Neuronal stem cell (in vitro differentiated cells): Measurements from ENCODE around the gene RFC2.
A peak's percentile ranks its signal among the peaks of the same experiment; 100 is the strongest.

Source experiments
- DNase-seq: peaks from one replicate; pipeline ENCODE4 v3.0.0-alpha.2; 2013; ENCODE audit warnings: low spot score
- H2AFZ ChIP-seq: one replicate; pipeline ENCODE4 v1.6.1; 2013; ENCODE audit warnings: mild to moderate bottlenecking, low read length, inconsistent platforms
- H2AK5ac ChIP-seq: 2 replicates; pipeline ENCODE4 v1.6.1; 2013; ENCODE audit warnings: low read depth, mild to moderate bottlenecking, inconsistent platforms, low read length, moderate library complexity, mixed read lengths
- H2BK120ac ChIP-seq: 2 replicates; pipeline ENCODE4 v1.6.1; 2013; ENCODE audit warnings: low read depth, mild to moderate bottlenecking, inconsistent platforms, low read length, moderate library complexity, mixed read lengths
- H2BK12ac ChIP-seq: one replicate; pipeline ENCODE4 v1.6.1; 2013; ENCODE audit warnings: low read length, inconsistent platforms
- H2BK15ac ChIP-seq: 2 replicates; pipeline ENCODE4 v1.6.1; 2013; ENCODE audit warnings: mild to moderate bottlenecking, low read length, inconsistent platforms, mixed read lengths
- H2BK5ac ChIP-seq: one replicate; pipeline ENCODE4 v1.6.1; 2013; ENCODE audit warnings: inconsistent platforms, mild to moderate bottlenecking, low read length, moderate library complexity
- H3K14ac ChIP-seq: one replicate; pipeline ENCODE4 v1.6.1; 2013; ENCODE audit warnings: low read length, inconsistent platforms
- H3K18ac ChIP-seq: 2 replicates; pipeline ENCODE4 v1.6.1; 2013; ENCODE audit warnings: low read length, inconsistent platforms
- H3K23ac ChIP-seq: 2 replicates; pipeline ENCODE4 v1.6.1; 2013; ENCODE audit warnings: low read depth, mild to moderate bottlenecking, mixed read lengths, low read length, inconsistent platforms; ENCODE audit not compliant: poor library complexity
- H3K27ac ChIP-seq: replicated peaks from 3 replicates; pipeline ENCODE4 v1.5.1; 2013; ENCODE audit warnings: low read length, inconsistent platforms
- H3K27me3 ChIP-seq, 3 experiments: 2 replicates each; pipeline ENCODE4 v1.6.1; 2013; ENCODE audit warnings: low read length in 3 of 3, mild to moderate bottlenecking in 2 of 3, inconsistent platforms in 1 of 3, low read depth in 1 of 3, mixed read lengths in 1 of 3, moderate library complexity in 1 of 3; ENCODE audit not compliant: control insufficient read depth in 3 of 3, insufficient read depth in 3 of 3
- H3K36me3 ChIP-seq, 2 donors: replicated peaks in 1 of 2; 2 replicates each; pipeline ENCODE4 v1.6.1; 2013; ENCODE audit warnings: low read length in 2 of 2; ENCODE audit not compliant: control insufficient read depth in 2 of 2, insufficient read depth in 2 of 2
- H3K4ac ChIP-seq: 2 replicates; pipeline ENCODE4 v1.6.1; 2013; ENCODE audit warnings: inconsistent platforms, mild to moderate bottlenecking, low read length, moderate library complexity
- H3K4me1 ChIP-seq, 2 donors: 1 replicate in 1 of 2; 2 replicates in 1 of 2; pipeline ENCODE4 v1.6.1; 2013; ENCODE audit warnings: low read length in 2 of 2, low read depth in 1 of 2; ENCODE audit not compliant: control insufficient read depth in 2 of 2, insufficient read depth in 1 of 2
- H3K4me2 ChIP-seq: one replicate; pipeline ENCODE4 v1.6.1; 2013; ENCODE audit warnings: mild to moderate bottlenecking, low read length, inconsistent platforms; ENCODE audit not compliant: insufficient read depth, poor library complexity, severe bottlenecking
- H3K4me3 ChIP-seq, 2 donors: 2 replicates each; pipeline ENCODE4 v1.5.1; 2013; ENCODE audit warnings: low read length in 2 of 2, mild to moderate bottlenecking in 2 of 2, inconsistent platforms in 1 of 2, moderate library complexity in 1 of 2
- H3K79me1 ChIP-seq: one replicate; pipeline ENCODE4 v1.6.1; 2013; ENCODE audit warnings: low read depth, mild to moderate bottlenecking, inconsistent platforms, low read length, moderate library complexity
- H3K9ac ChIP-seq: one replicate; pipeline ENCODE4 v1.6.1; 2013; ENCODE audit warnings: mild to moderate bottlenecking, low read depth, low read length, inconsistent platforms; ENCODE audit not compliant: poor library complexity
- H3K9me3 ChIP-seq, 2 donors: replicated peaks in 1 of 2; 2 replicates each; pipeline versions ENCODE3 to v1.6.1; 2013; ENCODE audit warnings: low read length in 2 of 2, mild to moderate bottlenecking in 2 of 2, inconsistent platforms in 1 of 2, low read depth in 1 of 2, mixed read lengths in 1 of 2, moderate library complexity in 1 of 2; ENCODE audit not compliant: control insufficient read depth in 2 of 2, insufficient read depth in 1 of 2
- H4K8ac ChIP-seq: one replicate; pipeline ENCODE4 v1.6.1; 2013; ENCODE audit warnings: low read depth, mild to moderate bottlenecking, inconsistent platforms, low read length, moderate library complexity
- H4K91ac ChIP-seq: one replicate; pipeline ENCODE4 v1.6.1; 2013; ENCODE audit warnings: low read length, low read depth, mild to moderate bottlenecking, inconsistent platforms; ENCODE audit not compliant: poor library complexity
- WGBS, 2 donors: extraction: QIAGEN DNeasy Blood & Tissue Kit; methylation state at CpG; one replicate each; pipeline ENCODE4 v1.1.7; 2013; ENCODE audit warnings: missing lambda C conversion rate in 2 of 2, mixed read lengths in 1 of 2; ENCODE audit not compliant: insufficient read length in 2 of 2, insufficient replicate concordance in 1 of 2; ENCODE audit errors: extremely low coverage in 2 of 2; 5-methylcytosine and 5-hydroxymethylcytosine counted together

The RFC2 gene

GRCh38 chr7:74203956-74204618, 50.1 kb downstream of the RFC2 start:
- Histone ChIP-seq H2AFZ (no peak overlapping the region), H2BK120ac (no peak overlapping the region), H4K8ac (no peak overlapping the region), H3K14ac (no peak overlapping the region), H3K36me3 (no peaks in the 10 kb centered on the region), H4K91ac (no peak overlapping the region), H3K9ac (no peak overlapping the region), H3K18ac (no peak overlapping the region), H3K4me2 (no peak overlapping the region), H3K79me1 (no peaks in the 10 kb centered on the region), H3K27ac (no peak overlapping the region), H2BK15ac (no peak overlapping the region), H2AK5ac (no peak overlapping the region), H2BK12ac (no peak overlapping the region), H3K4me1 (peaks cover 0 to 1% of the 10 kb centered on the region in 2 donors), H3K4ac (no peak overlapping the region), H3K27me3 (no peaks in the 10 kb centered on the region), H3K23ac (no peak overlapping the region), H2BK5ac (no peak overlapping the region), H3K4me3 (no peak overlapping the region), H3K9me3 (no peaks in the 10 kb centered on the region)
- no CpG with 5 or more reads among the region's 1 CpG for WGBS, 2 donors
- no peak for DNase-seq

GRCh38 chr7:74202841-74203556, 51.2 kb downstream of the RFC2 start:
- no peak overlapping the region for H4K8ac ChIP-seq
- no peaks in the 10 kb centered on the region for H3K27me3 ChIP-seq
- H4K91ac ChIP-seq, result no peak overlapping the region
- H3K4me2 ChIP-seq, result no peak overlapping the region
- no peak overlapping the region for H2AFZ ChIP-seq
- no peak overlapping the region for H3K4me3 ChIP-seq
- H3K18ac ChIP-seq, result no peak overlapping the region
- H2BK5ac ChIP-seq, result no peak overlapping the region
- H3K4ac ChIP-seq, result no peak overlapping the region
- no peak overlapping the region for H2BK12ac ChIP-seq
- H3K27ac ChIP-seq, result no peak overlapping the region
- H2BK120ac ChIP-seq, result no peak overlapping the region
- H3K9me3 ChIP-seq, result no peaks in the 10 kb centered on the region
- no CpG with 5 or more reads among the region's 12 CpGs for WGBS, 2 donors
- H2BK15ac ChIP-seq, result no peak overlapping the region
- H3K4me1 ChIP-seq, result peaks cover 0 to 1% of the 10 kb centered on the region in 2 donors
- peaks cover 0 to 4% of the 10 kb centered on the region in 2 donors for H3K36me3 ChIP-seq
- no peak overlapping the region for H2AK5ac ChIP-seq
- H3K23ac ChIP-seq, result no peak overlapping the region
- no peak overlapping the region for H3K9ac ChIP-seq
- no peak overlapping the region for H3K14ac ChIP-seq
- H3K79me1 ChIP-seq, result no peaks in the 10 kb centered on the region
- peak; percentile 14 for DNase-seq

- H3K79me1 ChIP-seq, result no peaks in the 10 kb centered on the region
- H3K27me3 ChIP-seq, result no peaks in the 10 kb centered on the region
- H2AFZ ChIP-seq, result no peak overlapping the region
- WGBS, 2 donors, result no CpG with 5 or more reads among the region's 19 CpGs
- no peak overlapping the region for H3K4me2 ChIP-seq
- no peak overlapping the region for H2BK120ac ChIP-seq
- H2BK5ac ChIP-seq, result no peak overlapping the region
- H3K4me1 ChIP-seq, result no peaks in the 10 kb centered on the region
- H2BK15ac ChIP-seq, result no peak overlapping the region
- H3K36me3 ChIP-seq, result peaks cover 6 to 31% of the 10 kb centered on the region in 2 donors
- no peak overlapping the region for H3K18ac ChIP-seq
- H3K9ac ChIP-seq, result no peak overlapping the region
- no peak overlapping the region for H3K4me3 ChIP-seq
- H3K27ac ChIP-seq, result no peak overlapping the region
- DNase-seq, result no peak
- H3K9me3 ChIP-seq, result no peaks in the 10 kb centered on the region
- H2AK5ac ChIP-seq, result no peak overlapping the region
- no peak overlapping the region for H4K91ac ChIP-seq
- H4K8ac ChIP-seq, result no peak overlapping the region
- H3K23ac ChIP-seq, result no peak overlapping the region
- no peak overlapping the region for H3K14ac ChIP-seq
- H2BK12ac ChIP-seq, result no peak overlapping the region
- no peak overlapping the region for H3K4ac ChIP-seq
Observed at GRCh38 chr7:74199551-74200355, 54.4 kb downstream of the RFC2 start.
